ENCODE measurements around the gene KANSL1. TPM values are rescaled to one million over a fixed set of nuclear protein-coding genes. Genes with fewer than 3 reads are reported as not detected.

KANSL1 gene
- total RNA-seq, 2 experiments from 2014 or later: 54.4 to 55.3 TPM

GRCh38 chr17:46042246-46042645 lies 151.0 kb downstream of the KANSL1 start:
- CTCF ChIA-PET: interaction anchor here (1.3 to 4.6 kb wide), 3 partner anchors 9 to 171 kb away, joined by 3 to 46 read pairs (median 35); no protein-coding TSS in a partner anchor
- H3K27ac Mint-ChIP-seq: no peak overlapping the region

GRCh38 chr17:46039592-46040186 lies 153.5 kb downstream of the KANSL1 start:
- H3K4me3 Mint-ChIP-seq: no peak overlapping the region
- no peak for TF ChIP-seq CTCF (IDR thresholded peaks at IDR 0.05)
- ATAC-seq (no peak), DNase-seq (no peak)
- no peaks in the 10 kb centered on the region for H3K27me3 Mint-ChIP-seq
- intact Hi-C loops (cut with micrococcal nuclease): loop anchor here (10.0 kb wide), 1 partner anchor 55 kb away; no protein-coding TSS in a partner anchor
- peaks cover 49% of the 10 kb centered on the region for H3K36me3 Mint-ChIP-seq (ENCODE audit: low read depth)
- peaks cover 25% of the 10 kb centered on the region for H3K4me1 Mint-ChIP-seq (ENCODE audit: low read depth)
- H3K27ac Mint-ChIP-seq: peak overlapping the region; percentile 14
- H3K9me3 Mint-ChIP-seq: no peaks in the 10 kb centered on the region
- CTCF ChIA-PET: interaction anchor here (0.9 to 3.5 kb wide), 5 partner anchors 23 to 247 kb away, joined by 3 to 20 read pairs (median 3); no protein-coding TSS in a partner anchor
- POLR2A ChIA-PET: interaction anchor here (1.4 kb wide), 1 partner anchor 17 kb away, joined by 4 read pairs; no protein-coding TSS in a partner anchor

More at GRCh38 chr17:46042246-46042645, 151.0 kb downstream of the KANSL1 start:
- Mint-ChIP-seq H3K4me3 (no peak overlapping the region), H3K4me1 (ENCODE audit: low read depth) (peaks cover 30% of the 10 kb centered on the region), H3K9me3 (no peaks in the 10 kb centered on the region), H3K27me3 (no peaks in the 10 kb centered on the region), H3K36me3 (ENCODE audit: low read depth) (peaks cover 54% of the 10 kb centered on the region)
- DNase-seq (no peak), ATAC-seq (no peak)
- intact Hi-C loops (cut with micrococcal nuclease): loop anchor here (10.0 kb wide), 1 partner anchor 53 kb away; no protein-coding TSS in a partner anchor
- POLR2A ChIA-PET: no interaction called here
- TF ChIP-seq CTCF (IDR thresholded peaks at IDR 0.05): no peak

GRCh38 chr17:46038937-46039336 lies 154.3 kb downstream of the KANSL1 start:
- no peak for ATAC-seq
- H3K4me3 Mint-ChIP-seq: no peak overlapping the region
- H3K9me3 Mint-ChIP-seq: no peaks in the 10 kb centered on the region
- no peak for TF ChIP-seq CTCF (IDR thresholded peaks at IDR 0.05)
- intact Hi-C loops (cut with micrococcal nuclease): no loop called here
- no peak overlapping the region for H3K27ac Mint-ChIP-seq
- DNase-seq: no peak
- POLR2A ChIA-PET: no interaction called here
- peaks cover 20% of the 10 kb centered on the region for H3K4me1 Mint-ChIP-seq (ENCODE audit: low read depth)
- peaks cover 46% of the 10 kb centered on the region for H3K36me3 Mint-ChIP-seq (ENCODE audit: low read depth)
- H3K27me3 Mint-ChIP-seq: no peaks in the 10 kb centered on the region
- CTCF ChIA-PET: interaction anchor here (1.2 to 3.5 kb wide), 4 partner anchors 12 to 248 kb away, joined by 3 to 20 read pairs (median 6); no protein-coding TSS in a partner anchor

GRCh38 chr17:46038414-46038813 lies 154.8 kb downstream of the KANSL1 start:
- Mint-ChIP-seq H3K27me3 (no peaks in the 10 kb centered on the region), H3K4me1 (ENCODE audit: low read depth) (peaks cover 16% of the 10 kb centered on the region), H3K27ac (peak overlapping the region; percentile 19), H3K4me3 (no peak overlapping the region), H3K36me3 (ENCODE audit: low read depth) (peaks cover 44% of the 10 kb centered on the region), H3K9me3 (no peaks in the 10 kb centered on the region)
- no peak for ATAC-seq
- CTCF ChIA-PET: interaction anchor here (0.7 to 3.5 kb wide), 4 partner anchors 13 to 174 kb away, joined by 4 to 20 read pairs (median 6); partner anchors contain the start of gene KANSL1
- intact Hi-C loops (cut with micrococcal nuclease): no loop called here
- POLR2A ChIA-PET: no interaction called here
- TF ChIP-seq CTCF (IDR thresholded peaks at IDR 0.05): no peak
- DNase-seq: no peak

GRCh38 chr17:46037722-46038255 lies 155.4 kb downstream of the KANSL1 start:
- Mint-ChIP-seq H3K9me3 (no peaks in the 10 kb centered on the region), H3K27ac (peak overlapping the region; percentile 19), H3K4me3 (no peak overlapping the region), H3K27me3 (no peaks in the 10 kb centered on the region), H3K36me3 (ENCODE audit: low read depth) (peaks cover 48% of the 10 kb centered on the region), H3K4me1 (ENCODE audit: low read depth) (peaks cover 15% of the 10 kb centered on the region)
- intact Hi-C loops (cut with micrococcal nuclease): no loop called here
- POLR2A ChIA-PET: interaction anchor here (1.1 kb wide), 1 partner anchor 118 kb away, joined by 3 read pairs; no protein-coding TSS in a partner anchor
- DNase-seq (no peak), ATAC-seq (no peak)
- no peak for TF ChIP-seq CTCF (IDR thresholded peaks at IDR 0.05)
- CTCF ChIA-PET: interaction anchor here (0.7 to 3.5 kb wide), 4 partner anchors 13 to 175 kb away, joined by 3 to 20 read pairs (median 6); partner anchors contain the start of gene KANSL1
